ENCODE results near the gene KRTAP12-1. TPM values are rescaled to one million over a fixed set of nuclear protein-coding genes. Genes with fewer than 3 reads are reported as not detected.

KRTAP12-1 gene
- polyA plus RNA-seq, 1 experiment: not detected

DNA sequence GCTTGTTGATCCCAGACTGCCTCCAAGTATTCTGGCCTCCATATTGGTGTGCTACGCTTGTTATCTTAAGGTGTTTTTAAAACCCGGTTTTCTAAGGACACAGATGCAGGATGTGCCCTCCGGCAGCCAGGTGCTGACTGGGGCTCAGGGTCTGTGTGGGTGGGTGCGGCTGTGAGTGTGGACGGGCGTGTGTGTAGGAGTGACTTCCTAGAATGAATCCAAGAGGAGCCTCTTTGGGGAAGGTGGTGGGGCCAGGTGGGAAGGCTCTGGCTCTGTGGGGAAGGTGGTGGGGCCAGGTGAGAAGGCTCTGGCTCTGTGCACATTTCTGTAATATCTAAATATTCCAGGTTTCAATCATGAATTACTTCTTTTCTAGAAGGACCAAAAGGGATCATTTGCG is 42.2 kb upstream of the KRTAP12-1 start:
- CTCF ChIA-PET: no interaction called here
- Histone ChIP-seq H3K27me3 (ENCODE audit: control insufficient read depth, insufficient read depth, low read length) (peaks cover 39% of the 10 kb centered on the region), H3K27ac (ENCODE audit: low read depth, low read length) (no peak overlapping the region), H3K4me3 (ENCODE audit: low read depth, low read length) (no peak overlapping the region), H3K9me3 (ENCODE audit: control insufficient read depth, insufficient read depth, low read length) (no peaks in the 10 kb centered on the region; the same call in 1 of the 2 replicates)
- TF ChIP-seq, protein P1, sequence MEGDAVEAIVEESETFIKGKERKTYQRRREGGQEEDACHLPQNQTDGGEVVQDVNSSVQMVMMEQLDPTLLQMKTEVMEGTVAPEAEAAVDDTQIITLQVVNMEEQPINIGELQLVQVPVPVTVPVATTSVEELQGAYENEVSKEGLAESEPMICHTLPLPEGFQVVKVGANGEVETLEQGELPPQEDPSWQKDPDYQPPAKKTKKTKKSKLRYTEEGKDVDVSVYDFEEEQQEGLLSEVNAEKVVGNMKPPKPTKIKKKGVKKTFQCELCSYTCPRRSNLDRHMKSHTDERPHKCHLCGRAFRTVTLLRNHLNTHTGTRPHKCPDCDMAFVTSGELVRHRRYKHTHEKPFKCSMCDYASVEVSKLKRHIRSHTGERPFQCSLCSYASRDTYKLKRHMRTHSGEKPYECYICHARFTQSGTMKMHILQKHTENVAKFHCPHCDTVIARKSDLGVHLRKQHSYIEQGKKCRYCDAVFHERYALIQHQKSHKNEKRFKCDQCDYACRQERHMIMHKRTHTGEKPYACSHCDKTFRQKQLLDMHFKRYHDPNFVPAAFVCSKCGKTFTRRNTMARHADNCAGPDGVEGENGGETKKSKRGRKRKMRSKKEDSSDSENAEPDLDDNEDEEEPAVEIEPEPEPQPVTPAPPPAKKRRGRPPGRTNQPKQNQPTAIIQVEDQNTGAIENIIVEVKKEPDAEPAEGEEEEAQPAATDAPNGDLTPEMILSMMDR (IDR thresholded peaks at IDR 0.05; ENCODE audit: low read depth, low read length): no peak
- DNase-seq (ENCODE audit: low read depth, low spot score): no peak
- POLR2A ChIA-PET: no interaction called here

DNA sequence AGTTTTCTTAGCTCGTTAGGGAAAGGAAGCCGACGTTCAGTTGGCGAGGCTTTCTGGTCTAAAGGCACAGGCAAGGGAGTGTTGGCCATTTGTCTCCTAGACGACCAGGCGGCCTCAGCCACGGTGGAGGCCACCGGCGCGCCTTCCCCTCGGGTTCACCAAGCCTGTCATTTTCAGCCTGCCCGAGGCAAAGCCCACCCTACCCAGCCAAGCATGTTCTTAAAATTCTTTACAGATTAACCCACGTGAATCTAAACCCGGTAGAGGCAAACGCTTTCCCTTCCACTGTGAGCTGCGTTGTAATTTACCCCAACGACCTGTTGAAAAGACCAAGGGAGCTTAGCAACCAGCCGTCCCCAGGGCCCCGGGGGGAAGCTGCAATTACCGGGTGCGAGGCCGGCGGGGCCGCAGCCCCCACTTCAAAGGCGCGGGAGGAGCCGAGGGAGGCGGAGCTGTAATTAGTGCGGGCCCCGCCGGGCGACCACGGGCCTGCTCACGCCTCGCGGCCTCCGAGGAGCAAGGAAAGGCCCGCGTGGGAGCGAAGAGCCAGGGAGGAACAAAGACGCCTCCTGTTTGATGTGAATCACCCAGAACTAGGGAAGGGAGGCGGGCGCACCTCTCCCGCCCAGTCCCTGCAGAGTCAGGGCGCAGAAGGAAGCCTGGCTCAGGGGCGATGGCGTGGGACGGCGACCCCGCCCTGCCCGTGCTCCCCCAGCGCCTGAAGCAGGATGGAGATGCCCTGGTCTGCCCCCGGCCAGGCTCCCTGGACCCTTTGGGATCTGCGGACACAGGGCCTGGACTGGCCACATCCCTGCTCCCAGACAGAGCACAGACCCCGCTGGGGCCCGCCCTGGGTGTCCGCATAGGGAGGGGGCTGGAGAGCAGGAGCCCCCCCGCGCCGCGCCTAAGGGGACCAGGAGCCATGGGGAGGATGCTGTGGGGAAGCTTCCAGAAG is 41.5 kb upstream of the KRTAP12-1 start:
- Histone ChIP-seq H3K27me3 (ENCODE audit: control insufficient read depth, insufficient read depth, low read length) (peaks cover 44% of the 10 kb centered on the region), H3K4me3 (ENCODE audit: low read depth, low read length) (no peak overlapping the region), H3K27ac (ENCODE audit: low read depth, low read length) (no peak overlapping the region), H3K9me3 (ENCODE audit: control insufficient read depth, insufficient read depth, low read length) (no peaks in the 10 kb centered on the region; the same call in 1 of the 2 replicates)
- no peak for DNase-seq (ENCODE audit: low read depth, low spot score)
- ChIA-PET CTCF (no interaction called here), POLR2A (no interaction called here)
- TF ChIP-seq, protein P1 (IDR thresholded peaks at IDR 0.05; ENCODE audit: low read depth, low read length): no peak

DNA sequence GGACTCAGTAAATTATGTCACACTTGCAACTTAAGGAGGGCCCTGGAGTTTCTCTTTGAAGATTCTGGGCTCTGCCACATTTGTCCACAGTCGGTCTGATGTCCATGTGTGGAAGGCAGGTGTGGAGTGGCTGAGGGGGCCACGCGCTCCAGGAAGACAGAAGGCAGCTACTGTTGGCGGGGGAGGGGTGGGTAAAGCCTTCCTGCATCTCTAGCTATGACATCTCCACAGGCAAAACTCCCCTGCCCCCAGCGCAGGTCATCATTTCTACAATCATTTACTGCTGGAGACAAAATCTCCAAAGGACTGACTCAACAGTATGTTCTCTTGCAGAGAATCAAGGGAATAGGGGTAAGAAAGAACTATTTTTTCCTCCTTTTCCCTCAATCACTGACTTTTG is 40.8 kb upstream of the KRTAP12-1 start:
- TF ChIP-seq, protein P1 (IDR thresholded peaks at IDR 0.05; ENCODE audit: low read depth, low read length): no peak
- Histone ChIP-seq H3K27ac (ENCODE audit: low read depth, low read length) (no peak overlapping the region), H3K4me3 (ENCODE audit: low read depth, low read length) (no peak overlapping the region), H3K27me3 (ENCODE audit: control insufficient read depth, insufficient read depth, low read length) (peaks cover 49% of the 10 kb centered on the region), H3K9me3 (ENCODE audit: control insufficient read depth, insufficient read depth, low read length) (no peaks in the 10 kb centered on the region; the same call in 1 of the 2 replicates)
- DNase-seq (ENCODE audit: low read depth, low spot score): no peak
- ChIA-PET CTCF (no interaction called here), POLR2A (no interaction called here)

DNA sequence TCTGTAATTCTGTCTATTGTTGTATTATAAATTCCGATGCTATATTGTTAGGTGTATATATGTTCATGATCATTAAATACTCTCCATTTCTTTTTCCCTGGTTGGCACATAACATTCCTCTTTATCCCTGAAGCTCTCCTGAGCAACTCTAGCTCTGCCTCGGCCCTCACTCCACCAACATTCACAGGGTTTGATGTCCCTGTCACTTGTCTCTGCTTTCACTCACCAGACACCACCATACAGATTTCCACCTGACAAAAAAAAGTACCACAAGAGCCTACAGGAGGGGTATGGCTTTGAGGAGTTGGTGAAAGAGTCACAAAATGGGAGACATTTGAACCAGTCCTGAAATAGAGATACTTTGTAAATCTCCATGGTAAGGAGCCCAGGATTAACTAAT is 38.2 kb upstream of the KRTAP12-1 start:
- no peak for DNase-seq (ENCODE audit: low read depth, low spot score)
- POLR2A ChIA-PET: no interaction called here
- CTCF ChIA-PET: no interaction called here

DNA sequence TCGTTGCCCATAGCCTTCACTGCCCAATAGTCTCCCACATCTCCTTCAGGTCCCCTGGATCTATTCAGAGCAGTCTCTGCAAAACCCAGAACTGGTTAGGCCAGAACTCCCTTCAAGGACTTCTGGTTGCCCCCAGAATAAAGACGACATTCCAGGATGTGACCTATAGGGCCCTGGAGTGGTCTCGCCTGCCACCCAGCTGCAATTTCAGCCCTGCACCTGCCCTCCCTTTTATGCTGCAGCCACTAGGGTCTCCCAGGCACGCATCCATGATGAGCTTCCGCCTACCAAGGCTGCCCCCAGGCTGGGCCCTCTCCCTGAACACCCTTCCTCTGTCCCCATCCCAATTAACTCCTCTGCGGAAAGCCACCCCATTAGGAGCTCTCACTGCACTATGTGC is 36.6 kb upstream of the KRTAP12-1 start:
- CTCF ChIA-PET: no interaction called here

More for the DNA sequence above, 38.2 kb upstream of the KRTAP12-1 start:
- H3K4me3 ChIP-seq (ENCODE audit: low read depth, low read length): no peak overlapping the region
- peaks cover 43% of the 10 kb centered on the region for H3K27me3 ChIP-seq (ENCODE audit: control insufficient read depth, insufficient read depth, low read length)
- no peaks in the 10 kb centered on the region; the same call in 1 of the 2 replicates for H3K9me3 ChIP-seq (ENCODE audit: control insufficient read depth, insufficient read depth, low read length)
- TF ChIP-seq, protein P1 (IDR thresholded peaks at IDR 0.05; ENCODE audit: low read depth, low read length): no peak
- H3K27ac ChIP-seq (ENCODE audit: low read depth, low read length): no peak overlapping the region

More for the DNA sequence above, 36.6 kb upstream of the KRTAP12-1 start:
- H3K9me3 ChIP-seq (ENCODE audit: control insufficient read depth, insufficient read depth, low read length): no peaks in the 10 kb centered on the region; the same call in 1 of the 2 replicates
- TF ChIP-seq, protein P1 (IDR thresholded peaks at IDR 0.05; ENCODE audit: low read depth, low read length): no peak
- H3K27me3 ChIP-seq (ENCODE audit: control insufficient read depth, insufficient read depth, low read length): peaks cover 44% of the 10 kb centered on the region
- H3K27ac ChIP-seq (ENCODE audit: low read depth, low read length): no peak overlapping the region
- H3K4me3 ChIP-seq (ENCODE audit: low read depth, low read length): no peak overlapping the region
- DNase-seq (ENCODE audit: low read depth, low spot score): no peak
- POLR2A ChIA-PET: no interaction called here
